Tibial nerve (tissue), 4 donors: ENCODE measurements around the gene SDK1.

Source experiments
- EP300 ChIP-seq, 2 donors: sonication (generic); formaldehyde crosslinking; IDR thresholded peaks; one replicate each; pipeline ENCODE4 v1.6.1; 2017; ENCODE audit warnings: antibody characterized with exemption in 2 of 2, mild to moderate bottlenecking in 1 of 2
- TF ChIP-seq, protein P1 (sequence below), 5 experiments: fragments of 200-600 bp in 3 of 5; fragments of 450-650 bp in 2 of 5; sonication (generic) in 3 of 5; IDR thresholded peaks; one replicate each; pipeline ENCODE4 v1.5.1; 2016 to 2019; ENCODE audit warnings: antibody characterized with exemption in 5 of 5, mild to moderate bottlenecking in 3 of 5, moderate library complexity in 2 of 5

DNA sequence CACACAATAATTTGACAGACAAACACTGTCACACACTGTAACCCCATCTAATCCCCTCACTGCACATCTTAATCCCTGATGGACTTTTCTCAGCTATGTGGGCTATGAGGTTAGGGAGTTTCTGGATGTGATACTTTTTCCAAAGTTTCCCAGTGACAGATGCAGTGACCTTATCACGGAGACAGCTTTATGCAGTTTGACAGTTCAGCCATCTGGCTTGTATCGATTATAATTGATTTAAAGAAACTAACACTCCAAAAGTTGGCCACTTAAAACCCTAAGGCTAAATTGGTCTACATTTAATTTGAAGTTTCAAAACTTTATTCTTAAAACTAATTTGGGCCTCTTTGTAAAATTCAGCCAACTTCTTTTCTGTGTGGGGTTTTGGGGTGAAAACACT, 196.7 kb downstream of the SDK1 start:
- TF ChIP-seq EP300 (IDR thresholded peaks at IDR 0.05), result no peak
- TF ChIP-seq, protein P1, sequence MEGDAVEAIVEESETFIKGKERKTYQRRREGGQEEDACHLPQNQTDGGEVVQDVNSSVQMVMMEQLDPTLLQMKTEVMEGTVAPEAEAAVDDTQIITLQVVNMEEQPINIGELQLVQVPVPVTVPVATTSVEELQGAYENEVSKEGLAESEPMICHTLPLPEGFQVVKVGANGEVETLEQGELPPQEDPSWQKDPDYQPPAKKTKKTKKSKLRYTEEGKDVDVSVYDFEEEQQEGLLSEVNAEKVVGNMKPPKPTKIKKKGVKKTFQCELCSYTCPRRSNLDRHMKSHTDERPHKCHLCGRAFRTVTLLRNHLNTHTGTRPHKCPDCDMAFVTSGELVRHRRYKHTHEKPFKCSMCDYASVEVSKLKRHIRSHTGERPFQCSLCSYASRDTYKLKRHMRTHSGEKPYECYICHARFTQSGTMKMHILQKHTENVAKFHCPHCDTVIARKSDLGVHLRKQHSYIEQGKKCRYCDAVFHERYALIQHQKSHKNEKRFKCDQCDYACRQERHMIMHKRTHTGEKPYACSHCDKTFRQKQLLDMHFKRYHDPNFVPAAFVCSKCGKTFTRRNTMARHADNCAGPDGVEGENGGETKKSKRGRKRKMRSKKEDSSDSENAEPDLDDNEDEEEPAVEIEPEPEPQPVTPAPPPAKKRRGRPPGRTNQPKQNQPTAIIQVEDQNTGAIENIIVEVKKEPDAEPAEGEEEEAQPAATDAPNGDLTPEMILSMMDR (IDR thresholded peaks at IDR 0.05), result no peak
